PC-9 (cell line): ENCODE measurements around the gene CSK. TPM values are rescaled to one million over a fixed set of nuclear protein-coding genes. Genes with fewer than 3 reads are reported as not detected.

ENCODE experiments used
- BruUV-seq: library from RNA; stranded (reverse); fragments of 400-500 nt; replicated peaks from 2 replicates; lab custom pipeline; 2021; lab: Mats Ljungman, UMichigan
- CTCF ChIA-PET: fragments of 300-600 bp; sonication (Branson Sonifier 250); formaldehyde crosslinking; loops from one replicate; lab custom pipeline; 2022; ENCODE audit warnings: antibody characterized with exemption; lab: Charles Lee
- POLR2A ChIA-PET: fragments of 300-600 bp; sonication (Branson Sonifier 250); formaldehyde crosslinking; loops from one replicate; lab custom pipeline; 2022; ENCODE audit warnings: antibody characterized with exemption; ENCODE audit not compliant: unreplicated experiment; lab: Charles Lee
- DNase-seq, 2 experiments: peaks; one replicate each; pipeline versions ENCODE4 v3.0.0 to v3.0.0-alpha.2; 2015 to 2022; ENCODE audit warnings: mixed read lengths in 1 of 2
- H2AFZ ChIP-seq: fragments of 200-600 bp; sonication (generic); 2 replicates; pipeline ENCODE4 v1.8.1; 2017; ENCODE audit warnings: antibody characterized with exemption
- H3F3A ChIP-seq: fragments of 200-600 bp; sonication (generic); 2 replicates; pipeline ENCODE4 v1.8.1; 2017; ENCODE audit warnings: antibody characterized with exemption, mild to moderate bottlenecking, low read depth; ENCODE audit not compliant: insufficient read depth
- H3K27ac ChIP-seq: fragments of 200-600 bp; sonication (generic); 2 replicates; pipeline ENCODE4 v1.6.1; 2016; ENCODE audit warnings: mixed run types
- H3K27me3 ChIP-seq: fragments of 200-600 bp; sonication (generic); 2 replicates; pipeline ENCODE4 v1.6.1; 2016; ENCODE audit warnings: low read depth, mixed run types; ENCODE audit not compliant: insufficient read depth
- H3K36me3 ChIP-seq: fragments of 200-600 bp; sonication (generic); 2 replicates; pipeline ENCODE4 v1.6.1; 2016; ENCODE audit warnings: low read depth, mixed run types
- H3K4me1 ChIP-seq: fragments of 200-600 bp; sonication (generic); replicated peaks from 2 replicates; pipeline ENCODE4 v1.6.1; 2016; ENCODE audit warnings: mixed run types; ENCODE audit not compliant: insufficient read depth
- H3K4me2 ChIP-seq: fragments of 200-600 bp; sonication (generic); 2 replicates; pipeline ENCODE4 v1.6.1; 2017; ENCODE audit warnings: mixed run types
- H3K4me3 ChIP-seq: fragments of 200-600 bp; sonication (generic); 2 replicates; pipeline ENCODE4 v1.6.1; 2016; ENCODE audit warnings: mixed run types
- H3K79me2 ChIP-seq: fragments of 200-600 bp; sonication (generic); 2 replicates; pipeline ENCODE4 v1.6.1; 2017; ENCODE audit warnings: low read depth, mixed run types
- H3K9me2 ChIP-seq: fragments of 200-600 bp; sonication (generic); 2 replicates; pipeline ENCODE4 v1.8.1; 2017; ENCODE audit warnings: mild to moderate bottlenecking; ENCODE audit not compliant: insufficient read depth
- H3K9me3 ChIP-seq: fragments of 200-600 bp; sonication (generic); 2 replicates; pipeline ENCODE4 v1.8.1; 2016; ENCODE audit warnings: low read depth; ENCODE audit not compliant: insufficient read depth
- H4K20me1 ChIP-seq: fragments of 200-600 bp; sonication (generic); 2 replicates; pipeline ENCODE4 v1.8.1; 2017; ENCODE audit not compliant: insufficient read depth
- CTCF ChIP-seq: fragments of 200-600 bp; sonication (generic); conservative IDR thresholded peaks from 2 replicates; pipeline ENCODE4 v1.6.1; 2017; ENCODE audit warnings: mixed run types, antibody characterized with exemption, mild to moderate bottlenecking, moderate library complexity
- EZH2 ChIP-seq: fragments of 200-600 bp; sonication (generic); IDR thresholded peaks from 2 replicates; pipeline ENCODE4 v1.8.0; 2017; ENCODE audit warnings: antibody characterized with exemption, low read depth
- intact Hi-C: fragments of 100-400 bp; cut with micrococcal nuclease; formaldehyde crosslinking; loops from one replicate; pipeline ENCODE4 v1.10.0; 2022; ENCODE audit not compliant: unreplicated experiment
- total RNA-seq: library from RNA; stranded (reverse); gene quantifications from 2 replicates; pipeline ENCODE4 v1.2.3, GENCODE V29; 2021

Gene CSK
- total RNA-seq, 1 experiment from 2014 or later: 78.3 TPM

- no peak for TF ChIP-seq CTCF
- TF ChIP-seq EZH2: no peak
- Histone ChIP-seq H3K79me2 (no peaks in the 10 kb centered on the region), H3K36me3 (no peaks in the 10 kb centered on the region), H4K20me1 (no peaks in the 10 kb centered on the region), H3K9me3 (no peaks in the 10 kb centered on the region), H3K4me3 (no peak overlapping the region), H3K4me1 (peaks cover 37% of the 10 kb centered on the region), H3K4me2 (peak overlapping the region; percentile 23; the same call in 1 of the 2 replicates), H2AFZ (no peak overlapping the region), H3K27ac (0 out of 2 replicates have a peak overlapping the region, but pooled peaks have one; percentile 4), H3K9me2 (no peaks in the 10 kb centered on the region), H3F3A (peaks cover 22% of the 10 kb centered on the region), H3K27me3 (no peaks in the 10 kb centered on the region)
- BruUV-seq: no TSS peak
- POLR2A ChIA-PET: interaction anchor here (0.6 kb wide), 2 partner anchors 9 to 88 kb away, joined by 4 to 5 read pairs; no protein-coding TSS in a partner anchor
- intact Hi-C loops: loop anchor here (5.0 kb wide), 1 partner anchor 86 kb away; no protein-coding TSS in a partner anchor
- CTCF ChIA-PET: interaction anchor here (1.0 kb wide), 1 partner anchor 85 kb away, joined by 5 read pairs; no protein-coding TSS in a partner anchor
- no peak for DNase-seq
Observed at GRCh38 chr15:74816624-74817369, 34.9 kb downstream of the CSK start.

GRCh38 chr15:74817370-74817737, 35.5 kb downstream of the CSK start:
- no peak for TF ChIP-seq EZH2
- TF ChIP-seq CTCF: no peak; the same call in 1 of the 2 replicates
- DNase-seq: peak; percentile 69 to 75
- Histone ChIP-seq H3K4me1 (peaks cover 37% of the 10 kb centered on the region), H3K27ac (peak overlapping the region; percentile 4; the same call in 1 of the 2 replicates), H3K4me2 (peak overlapping the region; percentile 23; the same call in 1 of the 2 replicates), H4K20me1 (no peaks in the 10 kb centered on the region), H2AFZ (no peak overlapping the region), H3K4me3 (no peak overlapping the region), H3K27me3 (no peaks in the 10 kb centered on the region), H3F3A (peaks cover 22% of the 10 kb centered on the region), H3K79me2 (no peaks in the 10 kb centered on the region), H3K36me3 (no peaks in the 10 kb centered on the region), H3K9me2 (no peaks in the 10 kb centered on the region), H3K9me3 (no peaks in the 10 kb centered on the region)
- intact Hi-C loops: loop anchor here (5.0 kb wide), 1 partner anchor 85 kb away; no protein-coding TSS in a partner anchor
- no TSS peak for BruUV-seq
- ChIA-PET POLR2A (interaction anchor here (0.6 kb wide), 2 partner anchors 10 to 87 kb away, joined by 4 to 5 read pairs; no protein-coding TSS in a partner anchor), CTCF (interaction anchor here (0.6 to 1.0 kb wide), 3 partner anchors 84 to 361 kb away, joined by 5 to 7 read pairs (median 5); no protein-coding TSS in a partner anchor)

- BruUV-seq: no TSS peak
Observed at GRCh38 chr15:74820056-74820455, 38.2 kb downstream of the CSK start.

More at GRCh38 chr15:74820056-74820455, 38.2 kb downstream of the CSK start:
- no peak for DNase-seq
- H3K4me2 ChIP-seq: no peak overlapping the region
- no peak overlapping the region for H3K27ac ChIP-seq
- no peak overlapping the region for H3K4me3 ChIP-seq
- H3K36me3 ChIP-seq: no peaks in the 10 kb centered on the region
- TF ChIP-seq EZH2 (no peak), CTCF (no peak)
- H3K9me2 ChIP-seq: no peaks in the 10 kb centered on the region
- no peaks in the 10 kb centered on the region for H3K79me2 ChIP-seq
- H3K9me3 ChIP-seq: no peaks in the 10 kb centered on the region
- no peak overlapping the region for H2AFZ ChIP-seq
- peaks cover 22% of the 10 kb centered on the region for H3F3A ChIP-seq
- H3K27me3 ChIP-seq: no peaks in the 10 kb centered on the region
- POLR2A ChIA-PET: no interaction called here
- H3K4me1 ChIP-seq: peaks cover 33% of the 10 kb centered on the region
- no peaks in the 10 kb centered on the region for H4K20me1 ChIP-seq
- CTCF ChIA-PET: no interaction called here
- intact Hi-C loops: no loop called here
